NCI-H226 (cell line): ENCODE data around the gene PCDHA1.
A peak's percentile ranks its signal among the peaks of the same experiment; 100 is the strongest.

Experiments used
- DNase-seq: peaks from one replicate; pipeline ENCODE4 v3.0.0-alpha.2; 2015

Gene PCDHA1

DNA sequence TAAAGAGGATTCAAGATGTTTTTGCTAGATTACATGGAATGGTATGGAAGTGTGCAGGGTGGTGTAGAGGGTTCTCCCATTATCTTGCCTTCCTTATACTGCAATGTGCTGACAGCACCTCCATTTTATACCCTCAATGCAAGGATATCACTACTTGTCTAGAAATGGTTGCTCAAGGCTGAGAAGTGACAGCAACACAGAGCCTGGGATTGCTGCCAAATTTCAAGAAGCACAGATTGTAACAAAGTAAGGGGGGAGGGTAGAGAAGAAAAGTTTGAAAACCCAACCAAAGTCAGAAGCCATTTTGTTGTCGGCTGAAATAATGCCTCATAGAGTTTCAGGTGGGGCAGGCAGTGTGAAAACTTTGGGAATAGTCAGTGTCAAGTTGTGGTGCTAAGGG lies 210.1 kb downstream of the PCDHA1 start:
- DNase-seq, result no peak

DNA sequence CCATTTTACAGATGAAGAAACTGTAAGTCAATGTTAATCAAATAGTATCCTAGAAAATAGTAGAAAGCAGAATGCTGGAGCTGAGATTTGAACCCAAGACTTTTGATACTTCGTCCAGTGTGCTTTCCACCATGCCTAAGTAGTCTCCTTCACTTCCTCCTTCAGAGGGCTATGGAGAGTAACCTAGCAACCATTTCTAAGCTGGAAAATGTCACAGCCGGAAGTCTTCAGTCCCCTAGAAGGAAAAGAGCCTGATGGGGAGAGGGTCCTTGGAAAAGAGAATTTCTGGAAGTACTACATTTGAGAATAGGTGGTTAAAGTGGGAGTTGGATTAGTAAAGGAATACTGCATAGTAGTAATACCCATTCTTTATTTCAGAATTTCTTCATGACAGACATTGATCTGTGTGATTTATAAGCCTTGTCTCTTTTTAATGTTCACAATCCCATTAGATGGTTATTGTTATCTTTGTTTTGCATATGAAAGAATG lies 213.0 kb downstream of the PCDHA1 start:
- DNase-seq, result no peak

DNA sequence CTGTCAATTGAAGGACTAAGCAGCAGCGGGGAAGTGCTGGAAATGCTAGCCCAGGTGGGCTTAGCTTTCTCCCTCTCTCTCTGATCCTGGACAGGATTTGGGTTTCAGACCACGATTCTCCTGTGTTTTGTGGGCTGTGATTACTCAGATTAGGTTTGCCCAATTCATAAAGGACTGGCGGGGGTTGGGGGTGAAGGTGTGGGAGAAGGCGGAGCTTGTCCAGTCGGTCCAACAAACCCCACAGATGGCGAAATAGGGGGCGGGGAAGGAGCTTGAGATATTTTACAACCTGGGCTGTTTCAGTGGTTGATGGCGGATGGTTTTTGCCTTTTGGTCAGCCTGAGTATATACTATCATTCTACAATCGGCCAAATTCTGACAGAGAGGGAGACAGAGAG lies 215.5 kb downstream of the PCDHA1 start:
- DNase-seq, result no peak

DNA sequence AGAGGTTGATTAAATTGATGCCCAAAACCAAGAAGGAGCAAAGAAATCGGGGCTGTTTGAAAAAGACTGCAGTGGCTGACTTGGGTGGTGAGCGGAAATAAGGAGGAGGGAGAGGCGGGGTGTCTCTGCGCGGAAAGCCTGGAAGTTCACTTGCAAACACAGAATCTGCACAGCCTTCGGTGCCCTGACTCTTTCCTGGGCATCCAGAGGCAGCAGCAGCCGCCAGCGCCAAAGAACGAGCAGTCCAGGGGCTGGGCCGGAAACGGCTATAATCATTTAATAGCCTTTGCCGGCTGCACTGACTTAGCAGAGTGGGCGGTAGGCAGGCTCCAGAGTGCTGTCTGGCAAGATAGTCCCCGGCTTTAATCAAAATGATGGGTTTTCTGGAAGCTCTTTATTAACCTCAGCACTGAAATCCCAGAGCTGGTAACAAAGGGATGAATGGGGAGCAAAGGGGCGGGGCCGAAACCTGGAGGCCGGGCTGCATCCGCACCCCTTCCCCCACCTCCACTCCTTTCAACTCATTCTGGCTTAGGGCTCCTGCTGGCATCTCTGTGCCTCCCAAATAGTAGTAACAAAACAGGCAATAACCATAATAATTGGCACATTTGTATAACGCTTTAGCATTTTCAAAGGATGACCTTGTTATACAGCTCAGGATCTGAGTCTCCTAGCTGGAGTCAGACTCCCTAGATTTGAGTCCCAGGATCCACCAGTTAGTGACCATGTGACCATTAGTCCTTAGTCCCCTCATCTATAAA lies 216.1 kb downstream of the PCDHA1 start:
- DNase-seq, result peak; percentile 29

DNA sequence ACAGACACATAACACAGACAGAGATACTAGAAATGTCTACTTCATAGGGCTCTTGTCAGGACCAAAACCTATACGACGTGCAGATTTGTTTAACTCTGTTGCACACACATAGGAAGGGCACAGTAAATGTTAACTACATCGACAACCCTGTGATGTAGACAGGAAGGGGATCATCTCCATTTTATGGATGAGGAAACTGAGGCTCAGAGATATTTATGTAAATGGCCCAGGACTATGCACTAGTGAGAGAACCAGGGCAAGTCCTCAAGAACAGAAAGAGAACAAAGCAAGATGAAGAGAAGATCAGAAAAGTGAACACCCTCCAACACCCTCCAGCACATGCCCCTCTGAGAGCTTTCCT lies 216.6 kb downstream of the PCDHA1 start:
- no peak for DNase-seq

DNA sequence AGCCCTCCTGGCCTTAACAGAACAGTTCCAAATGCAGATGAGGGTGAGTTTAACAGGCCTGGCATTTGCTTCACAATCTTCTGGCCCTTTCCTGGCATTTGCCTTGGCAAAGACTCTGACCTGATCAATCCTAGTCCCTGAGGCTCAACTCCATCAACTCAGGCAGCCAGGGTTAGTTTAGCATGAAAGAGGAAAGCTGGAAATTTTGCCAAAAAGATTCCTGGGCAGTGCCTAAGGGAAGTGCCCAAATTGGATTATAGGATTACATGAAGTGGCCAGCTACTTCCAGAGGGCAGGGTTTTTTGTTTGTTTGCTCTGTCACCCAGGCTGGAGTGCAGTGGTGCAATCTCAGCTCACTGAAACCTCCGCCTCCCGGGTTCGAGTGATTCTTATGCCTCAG lies 217.1 kb downstream of the PCDHA1 start:
- no peak for DNase-seq

DNA sequence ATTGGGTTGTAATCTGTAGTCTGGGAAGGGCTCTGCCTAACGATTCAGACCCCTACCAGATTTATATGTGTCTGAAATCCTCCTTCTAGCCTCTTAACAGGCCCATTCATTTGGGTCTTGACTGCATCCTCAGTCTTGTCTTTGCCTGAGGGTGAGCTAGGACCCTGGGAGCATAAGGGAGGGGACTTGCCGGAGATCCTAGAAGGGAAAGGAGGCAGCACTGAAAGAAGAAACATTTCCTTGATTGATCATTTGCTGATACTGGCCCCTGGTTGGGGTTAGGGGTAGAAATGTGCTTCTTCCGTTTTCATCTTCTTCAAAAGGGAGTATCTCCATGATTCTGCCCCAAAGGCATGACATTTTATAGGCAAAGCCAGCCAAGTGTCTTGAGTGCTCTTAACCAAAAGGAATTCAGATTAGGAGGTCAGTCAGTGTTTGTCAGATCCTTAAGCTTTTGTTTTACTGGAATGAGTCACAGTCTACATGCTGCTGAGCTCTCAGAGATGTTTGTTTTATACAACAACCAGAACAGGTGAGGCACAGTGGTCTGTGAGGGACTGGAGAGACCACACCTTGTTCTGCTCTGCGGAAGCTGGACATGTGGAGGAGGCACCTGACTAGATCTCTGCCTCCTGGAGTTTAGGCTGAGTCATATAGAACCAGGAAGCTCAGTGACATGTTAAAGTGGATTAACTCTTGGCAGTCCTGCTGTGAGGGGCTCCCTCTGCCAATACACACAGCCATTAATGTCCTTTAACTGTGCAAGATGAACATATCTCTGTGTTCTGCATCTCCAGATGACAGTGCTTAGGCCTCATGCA lies 218.1 kb downstream of the PCDHA1 start:
- peak; percentile 76 for DNase-seq

DNA sequence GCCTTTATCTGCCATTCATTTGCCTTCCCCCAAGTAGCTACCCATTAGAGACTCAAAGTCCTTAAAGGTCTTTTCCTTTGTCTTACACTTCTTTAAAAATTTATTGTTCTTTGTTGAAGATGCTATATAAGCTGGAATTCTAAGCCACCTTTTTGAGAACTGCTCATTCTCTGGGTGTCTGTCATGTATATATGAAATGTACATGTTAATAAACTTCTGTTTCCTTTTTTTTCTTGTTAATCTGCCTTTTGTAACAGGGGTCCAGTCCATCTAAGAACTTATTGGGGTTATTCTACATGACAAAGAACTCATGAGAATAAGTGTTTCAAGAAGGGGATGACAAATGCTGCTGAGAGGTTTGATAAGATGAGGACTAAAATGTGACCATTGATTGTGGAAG lies 221.9 kb downstream of the PCDHA1 start:
- no peak for DNase-seq

DNA sequence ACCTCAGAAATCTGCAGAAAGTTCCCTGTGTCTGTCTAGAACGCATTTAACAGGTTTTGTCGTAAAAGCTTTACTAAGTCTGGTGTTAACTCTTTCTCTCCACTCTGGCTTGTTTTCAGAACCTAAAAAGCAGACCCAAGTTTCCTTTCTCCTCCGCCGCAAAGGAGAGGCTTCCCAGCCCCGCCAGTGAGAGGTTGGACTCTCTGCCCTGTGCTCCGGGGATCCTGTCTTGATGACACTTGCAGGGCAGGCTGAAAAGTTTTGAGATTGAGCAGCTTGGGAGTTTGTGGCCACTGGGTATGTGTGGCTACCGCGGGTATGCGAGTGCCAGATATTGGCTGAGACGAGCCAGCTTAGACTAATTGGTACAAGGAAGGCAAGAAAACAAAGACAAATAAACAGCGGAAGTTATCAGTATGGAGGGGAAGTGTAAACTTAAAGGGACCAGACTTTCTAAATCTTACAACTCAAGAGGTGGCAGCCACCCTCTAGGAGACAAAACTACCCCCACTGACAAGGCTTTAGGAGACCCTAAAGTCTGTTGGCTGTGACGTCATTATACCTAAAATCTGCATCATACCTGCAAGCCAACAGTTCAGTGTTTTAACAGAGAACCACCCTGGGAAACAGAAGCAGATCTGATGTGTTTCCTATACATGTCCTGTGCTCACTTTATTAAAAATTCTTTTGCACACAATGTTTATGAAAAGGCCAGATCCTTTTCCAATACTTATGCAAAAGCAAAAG lies 224.3 kb downstream of the PCDHA1 start:
- no peak for DNase-seq

DNA sequence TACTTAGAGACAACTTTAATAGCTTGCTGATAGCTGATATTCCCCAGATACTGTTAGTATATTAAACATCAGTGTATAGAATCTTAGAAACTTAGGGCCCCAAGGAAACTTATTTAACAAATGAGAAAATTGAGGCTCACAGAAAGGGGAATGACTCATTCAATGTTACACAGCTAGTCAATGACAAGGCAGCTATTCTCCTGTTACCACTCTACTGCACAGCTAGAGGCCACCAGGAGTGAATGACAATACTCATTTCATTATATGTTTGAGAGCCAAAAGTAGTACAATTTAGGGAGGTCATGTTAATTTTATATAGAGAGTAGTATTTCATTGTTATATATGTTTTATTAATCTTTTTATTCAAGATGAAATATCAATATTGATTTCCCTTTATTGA lies 232.0 kb downstream of the PCDHA1 start:
- DNase-seq, result no peak

DNA sequence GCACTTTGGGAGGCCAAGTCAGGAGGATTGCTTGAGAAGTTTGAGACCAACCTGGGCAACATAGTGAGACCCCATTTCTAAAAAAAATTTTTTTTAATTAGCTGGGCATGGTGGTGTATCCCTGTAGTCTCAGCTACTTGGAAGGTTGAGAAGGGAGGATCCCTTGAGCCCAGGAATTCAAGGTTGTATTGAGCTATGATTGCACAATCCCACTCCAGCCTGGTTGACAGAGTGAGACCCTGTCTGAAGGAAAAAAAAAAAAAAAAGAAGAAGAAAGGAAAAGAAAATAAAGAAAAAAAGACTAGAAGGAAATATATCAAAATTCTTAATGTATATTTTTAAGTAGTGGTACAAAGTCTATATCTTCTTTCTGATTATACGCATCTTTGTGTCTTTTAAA lies 236.4 kb downstream of the PCDHA1 start:
- DNase-seq, result no peak

DNA sequence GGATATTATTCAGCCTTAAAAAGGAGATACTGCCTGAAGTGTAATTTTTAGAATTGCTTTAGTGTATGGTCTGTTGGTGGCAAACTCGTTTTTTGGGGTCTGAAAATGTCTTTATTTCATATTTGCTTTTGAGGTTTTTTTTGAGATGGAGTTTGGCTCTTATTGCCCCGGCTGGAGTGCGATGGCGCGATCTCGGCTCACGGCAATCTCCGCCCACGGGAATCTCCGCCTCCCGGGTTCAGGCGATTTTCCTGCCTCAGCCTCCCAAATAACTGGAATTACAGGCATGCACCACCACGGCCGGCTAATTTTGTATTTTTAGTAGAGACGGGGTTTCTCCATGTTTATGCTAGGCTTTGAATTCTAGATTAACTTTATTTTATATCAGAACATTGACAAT lies 245.1 kb downstream of the PCDHA1 start:
- no peak for DNase-seq

DNA sequence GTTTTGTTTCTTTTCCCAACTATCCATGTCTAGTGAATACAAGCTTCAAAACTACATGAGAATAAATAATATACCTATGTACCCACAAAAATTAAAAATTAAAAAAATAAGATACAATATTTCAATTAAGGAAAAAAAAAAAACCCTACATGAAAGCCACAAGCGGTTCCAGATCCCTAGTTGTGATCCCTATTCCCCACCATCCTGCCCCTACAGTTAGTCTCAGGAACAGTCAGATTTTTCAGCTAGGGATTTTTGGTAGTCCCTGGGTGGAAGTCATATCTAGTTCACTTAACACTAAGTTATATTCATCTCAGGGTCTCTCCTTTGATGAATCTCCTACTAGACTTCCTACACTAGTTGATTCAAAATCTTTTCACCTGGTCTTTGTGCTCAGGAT lies 246.7 kb downstream of the PCDHA1 start:
- no peak for DNase-seq

DNA sequence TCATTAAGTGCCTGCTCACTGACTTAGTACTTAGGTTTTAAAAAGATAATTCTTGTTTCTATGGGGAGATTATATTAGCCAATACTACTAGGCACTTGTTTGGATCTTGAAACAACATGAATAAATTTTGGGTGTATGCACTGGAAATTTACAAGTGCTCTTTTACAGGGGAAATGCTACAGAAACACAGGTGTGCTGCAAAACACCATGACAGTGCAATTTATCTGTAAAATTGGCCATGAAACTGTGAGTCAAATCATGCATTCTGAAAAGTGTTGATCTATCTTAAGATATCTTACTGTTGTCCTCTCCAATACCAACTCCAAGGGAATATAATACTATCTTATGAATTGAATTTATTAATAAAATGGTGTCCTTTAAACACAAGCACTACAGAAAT lies 253.1 kb downstream of the PCDHA1 start:
- DNase-seq, result no peak

DNA sequence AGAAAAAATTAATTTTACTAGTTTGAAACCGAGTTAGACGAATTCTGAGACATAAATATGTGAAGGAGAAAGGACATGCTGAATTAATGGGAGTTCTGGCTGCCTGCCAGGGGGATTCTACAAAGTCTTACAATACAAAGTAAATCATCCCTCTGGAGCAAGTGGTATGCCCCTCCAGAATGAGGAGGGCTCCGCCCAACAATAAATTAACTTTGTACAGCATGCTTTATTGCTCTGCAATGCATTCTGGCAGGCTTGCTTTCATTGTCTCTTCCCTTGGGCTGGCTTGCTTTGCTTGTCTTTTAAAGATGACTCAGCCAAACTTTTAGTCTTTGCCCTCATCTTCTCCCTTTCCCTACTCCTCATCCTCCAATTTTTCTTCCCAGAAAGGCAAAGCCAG lies 253.6 kb downstream of the PCDHA1 start:
- no peak for DNase-seq

DNA sequence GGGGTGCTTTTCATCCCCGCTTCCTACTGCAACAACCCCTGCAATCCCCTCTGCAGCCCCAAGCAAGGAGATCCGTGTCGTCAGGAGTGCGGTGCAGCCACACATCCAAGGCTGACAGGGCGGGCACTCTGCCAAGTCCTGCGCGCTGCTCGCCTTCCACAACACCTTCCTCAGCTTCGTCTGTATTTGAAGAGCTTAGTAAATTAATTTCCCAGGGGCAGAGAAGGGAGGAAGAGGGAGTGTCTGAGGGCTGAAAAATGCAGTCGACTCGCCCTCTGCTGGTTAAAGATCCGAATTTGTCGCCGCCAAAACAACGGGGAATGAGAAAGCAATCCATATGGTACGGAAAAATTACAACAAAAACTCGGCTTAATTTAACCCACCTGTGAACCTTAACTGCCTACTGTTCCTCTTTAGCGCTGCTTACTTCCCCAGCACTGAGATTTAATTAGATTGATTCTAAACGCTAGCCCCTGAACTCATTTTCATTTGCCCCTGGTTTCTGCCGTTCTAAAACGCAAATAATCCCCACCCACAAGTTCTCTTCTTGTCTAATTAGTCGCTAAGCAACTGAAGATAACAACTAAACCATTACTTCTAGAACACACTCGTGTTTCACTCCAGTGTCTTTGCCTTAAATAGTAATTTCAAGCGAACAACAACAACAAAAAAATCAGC lies 254.3 kb downstream of the PCDHA1 start:
- DNase-seq, result peak; percentile 53

DNA sequence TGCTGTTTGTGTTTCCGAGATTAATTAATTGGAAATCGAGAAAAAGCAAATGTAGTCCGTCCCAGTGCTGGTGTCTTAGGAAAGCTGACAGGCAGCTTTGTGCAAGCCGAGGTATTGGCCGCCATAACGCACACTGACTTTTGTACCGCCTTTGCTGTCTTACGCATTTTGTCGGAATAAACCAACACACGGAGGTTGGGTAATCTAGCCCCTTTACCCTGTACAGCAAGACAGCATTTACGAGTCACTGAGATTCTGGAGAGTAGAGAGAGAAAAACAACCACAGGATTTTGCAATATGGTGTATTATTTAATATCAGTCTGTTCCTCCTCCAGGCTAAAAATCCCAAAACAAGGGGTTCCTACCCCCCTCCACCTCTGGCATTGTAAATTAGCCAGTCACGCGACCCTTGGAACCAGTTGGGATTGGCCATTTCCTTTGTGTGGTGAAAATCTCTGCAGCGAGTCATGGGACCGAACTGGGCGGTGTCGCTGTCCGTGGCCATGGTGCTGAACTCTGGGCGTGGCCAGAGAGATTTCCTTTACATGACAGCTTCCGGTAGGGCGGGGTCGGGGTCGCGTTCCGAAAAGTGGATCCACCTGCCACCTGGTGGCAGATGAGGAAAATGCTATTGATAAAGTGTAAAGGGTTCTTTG lies 255.0 kb downstream of the PCDHA1 start:
- DNase-seq, result peak; percentile 91

DNA sequence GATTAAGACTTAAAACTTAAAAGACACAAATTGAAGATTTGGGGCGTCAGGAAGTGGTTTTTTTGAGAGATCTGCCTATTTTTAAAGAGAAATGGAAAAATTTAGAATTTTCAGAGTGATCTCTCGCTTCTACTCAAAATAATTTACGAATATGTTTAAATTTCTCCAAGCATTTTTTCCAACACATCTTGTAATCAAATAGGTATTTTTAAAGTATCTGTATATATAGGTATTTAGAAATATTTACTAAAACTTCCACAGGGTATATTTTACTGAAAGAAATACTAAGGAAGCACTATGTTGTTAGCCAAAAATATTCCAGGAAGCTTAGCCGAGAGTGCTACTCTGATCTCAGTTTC lies 255.5 kb downstream of the PCDHA1 start:
- no peak for DNase-seq

DNA sequence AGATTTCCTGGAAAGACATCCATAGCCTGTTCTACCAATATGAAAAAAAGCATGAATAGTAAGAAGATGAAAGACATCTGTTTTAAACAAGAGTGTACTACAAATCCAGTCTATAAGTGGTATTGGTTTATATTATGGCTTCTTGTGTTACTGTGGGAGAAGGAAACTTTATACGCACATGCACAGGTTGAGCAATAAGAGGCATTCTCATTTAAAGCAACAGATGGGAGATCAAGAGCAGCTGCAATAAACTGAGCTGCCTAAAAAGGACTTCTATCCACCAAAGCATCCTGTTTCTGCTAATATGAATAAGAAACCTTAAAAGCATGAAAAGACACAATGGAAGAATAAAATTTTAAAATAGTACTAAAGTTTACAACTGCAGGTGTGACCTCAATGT lies 256.6 kb downstream of the PCDHA1 start:
- no peak for DNase-seq

DNA sequence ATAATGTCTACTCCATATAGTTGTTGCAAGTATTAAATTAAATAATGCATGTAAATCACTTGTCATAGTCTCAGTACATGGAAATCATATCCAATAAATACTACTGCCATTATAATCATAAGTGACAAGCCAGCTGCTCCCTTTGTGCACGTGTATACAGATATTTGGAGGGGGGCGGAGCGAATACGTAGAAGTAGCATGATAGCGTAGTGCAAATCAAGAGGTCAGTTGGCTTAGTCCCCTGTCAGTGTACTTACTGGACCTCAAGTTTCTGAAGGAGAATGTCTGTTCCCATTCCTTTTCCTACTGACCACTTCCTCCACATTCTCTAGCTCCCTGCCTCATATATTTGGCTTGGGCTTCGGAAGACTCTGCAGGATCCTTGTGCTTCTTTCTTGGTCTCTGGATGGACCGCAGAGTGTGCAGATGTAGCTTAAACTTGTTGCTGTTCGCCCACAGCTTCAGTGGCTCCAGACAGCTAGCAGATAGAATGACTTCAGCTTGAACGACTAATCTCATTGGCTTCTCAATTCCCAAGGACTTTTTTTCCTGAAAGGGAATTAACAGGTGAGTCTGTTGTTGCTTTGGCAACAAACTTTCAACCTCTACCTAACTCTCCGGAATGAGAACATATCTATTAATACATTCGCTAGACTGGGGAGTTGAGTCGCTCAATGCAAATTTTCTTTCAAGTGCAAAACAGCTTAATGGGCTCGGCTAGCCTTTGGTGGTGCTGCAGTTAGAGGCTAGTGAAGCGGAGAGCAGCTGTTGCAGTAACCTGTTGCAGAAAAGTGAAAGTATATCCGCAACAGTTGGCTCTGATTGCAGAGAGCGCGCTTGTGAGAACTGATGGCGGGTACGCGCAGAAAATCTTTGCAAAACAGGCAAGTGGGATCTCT lies 264.9 kb downstream of the PCDHA1 start, which contains the start of gene PCDHB1:
PCDHB1 (plus strand) TSS at position 753 of the 899 bp plus-strand sequence; CDS start at position 850, 97 bp downstream.
- no peak for DNase-seq

DNA sequence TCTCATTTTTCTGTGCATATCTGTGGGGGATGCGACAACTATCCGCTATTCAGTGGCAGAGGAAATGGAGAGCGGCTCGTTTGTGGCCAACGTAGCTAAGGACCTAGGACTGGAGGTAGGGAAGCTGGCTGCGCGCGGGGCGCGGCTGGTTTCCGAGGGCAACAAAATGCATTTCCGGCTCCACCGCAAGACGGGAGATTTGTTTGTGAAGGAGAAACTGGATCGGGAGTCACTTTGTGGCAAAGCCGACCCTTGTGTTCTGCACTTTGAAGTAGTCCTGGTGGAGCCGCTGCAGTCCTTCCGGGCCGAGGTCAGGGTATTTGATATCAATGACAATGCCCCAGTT lies 265.6 kb downstream of the PCDHA1 start:
- no peak for DNase-seq
